GM19468 (cell line): ENCODE results near the gene B4GALT5.

Source experiments
- ATAC-seq: cut with Tn5 transposase; IDR thresholded peaks from one replicate; pipeline ENCODE4 v1.9.1; 2021; ENCODE audit warnings: mild to moderate bottlenecking, moderate library complexity, moderate number of reproducible peaks; ENCODE audit not compliant: unreplicated experiment; ENCODE audit errors: extremely low read depth

The B4GALT5 gene

DNA sequence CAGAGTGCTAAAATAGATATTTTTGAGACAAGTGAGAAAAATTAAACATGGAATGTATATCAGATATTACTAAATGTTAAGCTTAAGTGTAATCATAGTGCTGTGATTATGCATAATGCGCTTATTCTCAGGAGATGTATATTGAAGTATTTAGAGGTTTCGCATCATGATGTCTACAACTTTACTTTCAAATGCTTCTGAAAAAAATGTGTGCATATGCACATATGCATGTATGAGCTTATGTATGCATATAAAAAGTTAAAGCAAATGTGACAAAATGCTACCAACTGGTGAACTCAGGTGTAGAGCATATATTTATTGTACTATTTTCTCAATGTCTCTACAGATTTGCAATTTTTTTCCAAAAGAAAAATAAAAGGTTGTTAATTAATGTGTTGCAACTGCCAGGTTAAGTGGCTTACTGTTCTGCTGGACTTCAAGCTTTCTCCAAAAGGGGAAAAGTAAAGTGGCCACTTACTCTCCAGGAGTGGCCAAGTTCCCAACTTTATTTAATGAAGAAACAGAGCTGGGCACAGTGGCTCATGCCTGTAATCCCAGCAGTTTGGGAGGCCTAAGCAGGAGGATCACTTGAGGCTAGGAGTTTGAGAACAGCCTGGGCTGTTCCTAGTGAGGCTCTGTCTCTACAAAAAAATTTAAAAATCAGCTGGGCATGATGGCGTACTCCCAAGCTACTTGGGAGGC, 48.9 kb downstream of the B4GALT5 start:
- ATAC-seq = no peak

DNA sequence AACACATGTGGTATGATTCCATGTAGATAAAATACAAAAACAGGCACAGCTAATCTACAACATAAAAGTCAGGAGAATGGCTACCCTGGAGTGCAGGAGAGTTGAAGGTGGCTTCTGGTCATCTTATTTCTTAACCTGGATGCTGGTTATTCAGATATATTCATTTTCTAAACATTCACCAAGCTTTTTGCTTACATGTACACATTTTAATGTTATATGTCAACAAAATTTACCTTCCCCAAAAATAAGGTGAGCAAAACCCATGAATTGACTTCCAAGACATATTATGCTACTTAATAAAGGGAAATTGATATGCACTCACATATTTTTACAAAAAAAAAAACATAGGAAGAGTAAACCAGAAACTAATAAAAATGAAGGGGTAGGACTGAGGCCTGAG, 50.6 kb downstream of the B4GALT5 start:
- ATAC-seq = no peak

DNA sequence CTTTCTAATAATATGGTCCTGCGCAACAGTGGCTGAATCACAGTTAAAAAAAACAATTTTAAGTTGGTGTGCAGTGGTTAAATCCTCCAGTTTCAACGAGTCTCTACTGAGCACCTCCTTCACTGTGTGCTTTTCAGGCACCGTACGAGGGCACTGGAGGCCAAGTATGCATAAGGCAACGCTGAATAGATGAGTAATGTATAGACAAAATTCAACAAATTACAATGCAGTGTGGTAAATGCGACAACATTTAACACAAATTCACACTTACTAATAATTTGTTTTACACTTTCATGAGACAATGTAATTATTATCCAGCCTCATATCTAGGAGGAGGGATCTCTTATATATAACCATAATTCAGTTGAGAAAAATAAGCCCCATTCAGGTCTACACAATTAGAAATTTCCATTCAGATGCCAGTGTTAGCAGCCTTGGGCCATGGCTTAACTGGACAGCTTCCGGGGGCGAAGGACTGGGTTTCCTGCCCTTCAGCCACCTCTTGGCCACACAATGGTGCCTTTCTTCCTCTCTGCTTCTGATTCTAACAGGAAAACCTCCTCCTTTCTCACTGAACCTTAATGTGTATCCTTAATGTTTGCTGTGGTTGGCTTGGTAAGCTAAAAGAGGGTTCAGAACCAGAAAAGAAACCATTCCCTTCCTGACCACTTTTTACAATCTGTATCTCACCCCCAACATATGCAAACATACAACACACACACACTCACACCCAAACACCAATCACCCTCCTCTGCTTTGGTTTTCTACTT, 51.9 kb downstream of the B4GALT5 start:
- no peak for ATAC-seq

DNA sequence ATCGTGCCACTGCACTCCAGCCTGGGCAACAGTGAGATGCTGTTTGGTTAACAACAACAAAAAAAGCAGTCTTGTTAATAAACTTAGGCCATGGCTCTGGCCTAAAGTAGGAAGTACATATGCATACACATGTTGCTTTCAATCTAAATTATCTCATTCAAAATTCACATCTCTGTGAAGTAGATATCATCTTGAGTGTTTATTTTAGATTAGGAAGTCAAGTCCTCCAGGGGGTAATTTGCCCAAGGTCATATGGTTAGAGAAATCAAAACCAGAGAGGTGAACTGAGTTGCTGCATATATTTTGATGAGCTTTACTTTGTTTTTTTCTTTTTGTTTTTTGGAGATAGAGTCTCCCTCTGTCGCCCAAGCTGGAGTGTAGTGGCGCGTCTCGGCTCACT, 52.8 kb downstream of the B4GALT5 start:
- no peak for ATAC-seq

DNA sequence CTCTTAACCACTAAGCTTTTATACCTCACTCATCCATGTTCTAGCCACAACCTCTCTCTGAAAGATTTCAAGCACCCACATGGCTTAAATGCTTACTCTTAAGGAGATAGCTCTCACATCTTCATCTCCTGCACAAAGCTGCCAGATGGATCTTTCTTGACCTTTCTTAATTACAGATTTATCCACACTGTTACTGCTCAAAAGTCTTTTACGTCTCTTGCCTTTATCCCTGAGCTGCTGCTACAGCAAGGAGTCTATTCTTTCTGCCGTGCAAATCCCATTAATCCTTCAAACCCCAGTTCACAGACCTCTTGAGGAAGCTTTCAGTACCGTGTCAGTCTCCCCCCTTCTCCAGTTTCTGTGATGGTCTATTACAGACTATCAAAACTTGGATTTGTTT, 54.6 kb downstream of the B4GALT5 start:
- no peak for ATAC-seq

DNA sequence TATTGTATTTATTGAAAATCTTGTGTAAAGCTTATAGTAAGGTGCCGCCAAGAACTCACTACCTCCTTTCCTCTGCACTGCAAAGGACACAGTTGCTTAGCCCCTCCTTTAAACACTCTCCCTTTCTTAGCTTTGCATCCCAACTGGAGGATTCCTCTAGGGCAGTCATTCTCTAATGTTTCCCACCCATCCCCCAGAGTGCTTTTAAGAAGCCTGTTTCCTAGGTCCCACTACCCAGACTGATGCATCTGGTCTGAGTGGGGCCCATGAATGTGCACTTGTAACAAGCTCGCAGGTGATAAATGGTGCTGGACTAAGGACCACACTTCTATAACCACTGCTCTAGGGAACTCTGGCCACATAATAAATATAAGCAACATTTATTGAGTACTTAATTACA, 55.2 kb downstream of the B4GALT5 start:
- ATAC-seq = no peak

DNA sequence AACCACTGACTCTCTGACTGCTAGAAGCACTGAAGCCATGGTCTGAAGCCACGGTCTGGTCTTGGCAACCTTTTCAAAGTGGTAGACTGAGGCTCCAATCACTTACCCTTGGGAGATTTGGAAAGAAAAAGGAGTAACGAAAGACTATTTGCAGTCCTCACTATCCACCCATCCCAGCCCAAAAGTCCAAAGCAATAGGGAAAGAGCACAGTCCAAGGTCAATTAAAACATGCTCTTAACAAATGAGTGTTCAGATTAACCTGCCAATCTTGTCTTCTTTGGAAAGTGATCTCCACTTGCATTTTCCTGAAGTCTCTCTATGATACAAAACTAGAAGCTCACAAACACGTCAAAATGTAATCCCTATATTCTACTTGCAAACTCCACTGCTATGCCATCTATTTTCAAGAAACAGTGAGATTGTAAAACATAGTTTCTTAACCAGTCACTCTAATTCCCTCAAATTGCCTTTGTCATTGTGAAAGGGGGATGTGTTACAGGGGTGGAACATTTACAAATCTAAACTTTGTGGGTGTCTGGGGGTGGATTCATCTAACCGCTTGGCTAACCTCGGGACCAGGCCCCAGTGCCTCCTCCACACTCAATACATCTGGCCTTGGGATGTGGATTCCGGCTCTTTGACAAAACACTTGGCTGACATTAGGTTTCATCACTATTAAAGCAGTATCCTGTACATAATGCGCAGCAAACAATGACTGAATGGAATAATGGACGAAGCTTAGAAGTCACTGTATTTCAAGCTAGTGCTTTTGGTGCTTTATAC, 56.4 kb downstream of the B4GALT5 start:
- ATAC-seq = no peak

DNA sequence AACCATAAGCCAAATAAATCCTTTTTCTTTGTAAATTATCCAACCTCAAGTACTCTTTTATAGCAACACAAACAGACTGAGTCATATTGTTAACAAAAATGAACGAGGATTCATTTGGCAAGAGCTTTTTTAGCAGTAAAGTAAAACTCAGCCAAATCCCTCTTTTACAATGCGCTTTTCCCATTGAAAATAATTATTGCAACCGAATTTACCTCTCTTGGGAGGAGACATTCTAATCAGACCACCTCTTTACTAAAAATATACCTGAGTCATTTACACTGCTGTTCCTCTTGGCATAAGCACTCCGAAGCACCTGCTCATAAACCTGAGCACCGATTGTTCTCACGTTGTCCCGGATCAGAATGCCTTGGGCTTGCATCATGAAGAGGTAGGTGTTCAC, 57.4 kb downstream of the B4GALT5 start:
- no peak for ATAC-seq

DNA sequence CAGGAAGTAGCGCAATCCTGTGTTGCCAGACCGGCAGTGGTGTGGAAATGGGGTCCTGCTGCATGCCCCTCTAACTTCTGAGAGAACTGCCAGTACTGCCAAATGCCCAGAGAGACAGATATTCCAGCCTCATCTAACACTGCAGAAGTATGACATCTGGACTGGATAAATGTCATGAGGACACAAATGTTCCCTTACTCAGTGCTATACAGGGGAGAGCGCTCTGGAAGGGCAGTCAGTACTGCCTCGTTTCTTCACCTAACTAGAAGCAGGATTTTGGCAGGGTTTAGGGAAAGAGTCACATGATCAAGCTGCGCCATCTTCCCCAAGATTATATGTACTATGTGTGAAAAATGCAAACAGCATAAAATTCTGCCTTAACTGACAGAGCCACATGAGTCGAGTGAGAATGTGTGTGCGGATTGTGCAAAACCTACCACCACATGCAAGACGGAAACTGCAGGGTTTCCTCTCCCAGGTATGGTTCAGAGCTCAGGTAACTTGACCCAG, 59.7 kb downstream of the B4GALT5 start:
- no peak for ATAC-seq

DNA sequence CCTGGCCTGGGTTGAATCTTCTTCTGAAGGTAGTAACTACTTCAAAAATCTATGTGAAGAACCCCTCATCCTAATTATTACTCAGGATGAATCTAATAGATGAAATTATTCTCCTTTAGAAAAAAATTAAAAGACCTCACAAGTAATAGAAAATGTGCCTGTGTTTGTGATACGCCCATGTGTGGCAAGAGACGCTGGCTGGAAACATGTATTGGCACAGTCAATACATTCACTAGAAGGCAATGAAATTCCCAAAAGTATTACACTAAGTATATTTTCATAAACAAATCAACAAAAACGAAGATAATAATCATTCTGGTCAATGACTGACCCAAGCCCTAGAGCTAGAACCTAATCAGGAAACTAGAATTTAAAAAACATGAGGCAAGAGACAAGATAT, 64.0 kb downstream of the B4GALT5 start:
- ATAC-seq = no peak

DNA sequence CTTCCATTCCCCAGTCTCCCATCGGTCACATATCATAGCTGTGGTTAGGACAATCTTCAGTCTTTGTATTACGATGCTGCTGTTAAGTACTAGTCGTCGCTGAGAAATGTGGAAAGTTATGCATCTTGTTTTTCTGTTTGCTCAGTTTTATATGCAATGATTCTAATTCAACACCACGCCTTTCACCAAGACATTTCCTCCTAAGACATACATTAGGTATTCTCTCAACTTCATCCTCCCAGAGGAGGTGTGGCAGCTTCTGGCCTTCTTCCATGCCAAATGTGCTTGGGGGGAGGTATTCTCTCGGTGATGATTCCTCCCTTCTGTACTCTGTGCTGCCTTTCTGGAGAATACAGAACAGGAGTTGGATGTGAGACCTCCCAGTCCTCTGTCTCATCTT, 66.1 kb downstream of the B4GALT5 start:
- ATAC-seq = no peak

DNA sequence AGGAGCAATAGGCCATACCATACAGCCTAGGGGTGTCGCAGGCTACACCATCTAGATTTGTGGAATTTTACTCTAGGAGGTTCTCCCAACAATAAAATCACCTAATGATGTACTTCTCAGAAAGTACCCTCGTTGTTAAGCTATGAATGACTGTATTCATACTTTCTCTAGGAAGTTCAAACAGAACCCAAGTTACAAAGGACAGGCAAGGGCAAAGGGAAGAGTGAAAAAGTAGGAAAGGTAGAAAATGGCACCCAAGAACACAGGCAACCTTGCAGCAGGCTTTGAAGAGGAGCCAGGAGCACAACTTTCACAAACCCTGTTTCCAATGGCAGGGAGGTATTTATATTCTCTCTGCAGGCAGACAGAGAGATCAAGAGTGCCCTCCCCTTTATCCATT, 67.2 kb downstream of the B4GALT5 start:
- ATAC-seq = no peak

DNA sequence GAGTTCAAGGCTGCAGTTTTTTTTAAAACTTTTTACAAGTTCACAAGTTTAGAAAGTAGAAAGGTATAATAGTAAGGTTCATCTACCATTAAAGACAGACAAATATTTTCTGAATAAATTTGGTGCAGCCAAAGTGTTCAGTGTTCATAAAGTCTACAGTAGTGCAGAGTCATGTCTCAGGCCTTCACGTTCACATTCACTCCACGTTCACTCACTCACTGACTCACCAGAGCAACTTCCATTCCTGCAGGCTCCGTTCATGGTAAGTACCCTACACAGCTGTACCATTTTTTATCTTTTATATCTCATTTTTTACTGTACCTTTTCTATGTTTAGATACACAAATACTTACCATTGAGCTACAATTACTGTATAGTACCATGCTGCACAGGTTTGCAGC, 67.6 kb downstream of the B4GALT5 start:
- ATAC-seq = no peak

DNA sequence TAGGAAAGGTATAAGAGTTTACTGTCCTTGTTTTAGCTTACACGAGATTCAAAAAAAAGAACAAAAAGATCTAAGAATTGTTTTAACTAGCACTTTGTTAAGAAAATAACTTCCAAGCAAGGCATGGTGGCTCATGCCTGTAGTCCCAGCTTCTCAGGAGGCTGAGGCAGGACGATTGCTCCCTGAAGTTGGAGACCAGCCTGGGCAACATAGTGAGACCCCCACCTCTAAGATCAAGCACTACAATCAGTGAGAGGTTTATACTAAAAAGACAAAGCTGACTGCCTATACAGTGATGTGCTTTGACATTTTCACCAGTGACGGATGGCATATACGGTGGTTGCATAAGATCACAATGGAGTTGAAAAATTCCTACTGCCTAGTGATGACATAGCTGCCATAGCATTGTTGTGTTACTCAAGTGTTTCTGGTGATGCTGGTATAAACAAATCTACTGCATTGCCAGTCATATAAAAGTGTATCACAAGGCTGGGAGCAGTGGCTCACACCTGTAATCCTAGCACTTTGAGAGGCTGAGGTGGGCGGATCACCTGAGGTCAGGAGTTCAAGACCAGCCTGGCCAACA, 68.6 kb downstream of the B4GALT5 start:
- no peak for ATAC-seq

DNA sequence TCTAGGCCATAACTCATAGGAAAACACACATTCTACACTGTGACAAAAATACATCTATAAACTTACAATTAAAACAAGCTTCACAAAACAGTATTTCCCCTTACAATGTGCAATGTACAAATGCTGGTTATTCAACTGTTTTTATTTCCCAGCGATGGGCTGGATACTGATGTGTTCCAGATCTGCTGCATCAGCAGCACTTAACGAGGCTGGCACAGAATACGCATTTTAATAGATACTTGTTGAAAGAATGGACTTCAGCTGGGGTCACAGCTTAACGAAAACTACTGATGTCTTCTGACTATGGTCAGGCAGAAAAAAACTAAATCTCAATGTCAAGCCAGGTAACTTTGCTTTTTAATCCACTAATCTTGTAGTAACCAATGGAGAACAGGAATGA, 70.9 kb downstream of the B4GALT5 start:
- ATAC-seq = no peak

DNA sequence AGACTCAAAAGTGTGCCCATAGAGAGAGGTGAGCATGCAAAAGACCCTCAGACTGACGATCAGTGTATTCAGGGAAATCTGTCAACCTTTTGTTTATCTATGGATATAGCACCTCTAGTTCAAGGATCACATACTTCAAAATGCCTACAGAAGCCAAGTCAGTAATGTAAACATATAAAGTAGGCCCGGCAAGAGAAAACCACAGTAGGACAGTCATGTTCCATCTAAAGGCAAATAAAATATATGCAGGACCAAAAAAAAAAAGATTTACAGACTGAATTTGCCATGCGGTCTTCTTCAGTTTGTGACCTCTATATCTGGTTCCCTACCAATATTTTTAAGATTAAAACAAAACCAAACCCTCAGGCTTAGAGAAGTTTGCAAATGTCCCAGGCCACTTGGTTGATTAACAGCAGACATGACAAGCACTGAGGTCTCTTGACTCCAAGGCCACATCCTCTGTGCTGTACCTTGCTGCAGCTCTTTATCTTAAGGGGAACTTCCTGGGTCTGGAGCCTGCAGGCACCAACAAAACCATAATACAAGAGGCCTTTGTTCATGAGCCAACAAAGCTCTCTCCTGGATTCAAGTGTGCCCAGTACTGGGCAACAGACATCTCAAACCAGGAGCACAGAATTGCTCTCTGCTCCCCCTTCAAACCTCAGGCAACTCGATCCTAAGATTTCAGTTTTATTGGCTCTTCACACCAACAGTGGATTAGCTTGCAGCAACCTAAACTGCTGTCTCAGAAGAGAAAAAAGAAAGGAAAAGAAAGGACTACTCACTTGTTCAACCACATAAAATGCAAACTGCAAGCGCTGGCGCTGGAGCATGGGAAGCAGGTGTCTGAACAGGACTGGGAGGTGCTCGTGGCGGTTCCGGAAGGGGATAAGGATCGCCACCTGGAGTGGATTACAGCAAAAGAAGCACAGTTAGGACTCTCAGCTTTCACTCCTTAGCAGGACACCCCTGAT, 71.7 kb downstream of the B4GALT5 start:
- no peak for ATAC-seq

DNA sequence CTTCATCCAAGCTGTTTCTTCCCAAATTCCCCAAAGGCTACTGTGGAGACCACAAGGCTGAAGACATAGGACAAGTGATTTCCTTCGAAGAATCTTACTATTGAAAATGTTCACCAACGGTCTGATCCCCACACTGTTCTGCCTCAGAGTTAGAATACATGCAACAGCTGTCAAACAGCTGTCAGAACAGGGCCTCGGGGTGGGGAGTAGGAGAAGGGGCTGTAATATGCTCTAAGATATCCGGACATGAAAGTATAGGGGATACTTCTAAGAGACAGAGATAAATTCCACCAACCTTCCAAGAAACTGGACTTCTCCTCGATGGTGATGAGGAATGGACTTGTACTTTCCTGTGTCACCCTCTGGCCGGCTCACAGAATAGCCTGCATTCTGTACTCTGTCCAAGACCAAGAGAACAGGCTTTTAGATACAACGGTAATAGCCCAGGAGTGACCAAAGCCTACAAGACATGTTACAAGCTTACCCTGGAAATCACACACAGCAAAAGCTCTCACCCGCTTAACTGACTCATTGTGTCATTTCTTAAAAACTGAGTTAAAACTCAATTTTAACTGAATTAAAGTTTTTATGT, 76.5 kb downstream of the B4GALT5 start:
- ATAC-seq = no peak

DNA sequence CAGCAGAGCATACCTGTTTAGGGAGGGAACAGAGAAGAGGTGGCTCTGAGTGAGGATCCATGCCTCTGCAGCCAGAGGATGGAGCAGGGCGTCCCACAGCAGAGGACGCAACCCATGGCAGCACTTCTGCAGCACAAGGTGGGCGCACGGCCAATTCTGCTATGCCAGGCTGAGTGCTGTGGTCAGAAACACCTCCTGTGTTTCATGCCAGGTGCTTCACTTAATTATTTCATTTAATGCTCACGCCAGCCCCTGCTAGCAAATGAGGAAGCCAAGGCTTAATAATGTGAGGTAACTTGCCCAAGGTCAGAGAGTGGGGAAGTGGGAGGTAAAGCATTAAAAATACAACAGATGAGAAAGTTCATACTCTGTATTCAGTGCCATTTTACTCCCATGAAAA, 77.2 kb downstream of the B4GALT5 start:
- ATAC-seq = no peak

DNA sequence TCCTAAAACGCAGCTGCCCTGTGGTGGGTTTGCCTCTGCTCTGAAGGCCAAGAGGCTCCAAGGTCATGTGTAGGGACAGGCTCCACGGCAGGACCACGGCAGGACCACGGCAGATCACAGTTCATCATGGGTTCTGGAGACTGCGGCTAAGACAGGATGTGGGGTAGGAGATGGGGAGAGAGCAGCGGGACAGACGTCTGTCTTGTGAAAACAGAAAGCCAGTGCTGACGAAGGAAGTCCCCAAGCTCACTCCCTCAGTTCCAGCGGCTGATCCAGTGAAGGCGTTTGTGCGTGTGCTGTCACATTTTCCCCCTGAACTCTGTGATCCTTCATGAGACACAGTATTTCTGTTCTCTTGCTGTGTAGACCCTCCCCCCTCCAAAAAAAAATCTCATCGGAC, 77.8 kb downstream of the B4GALT5 start:
- ATAC-seq = no peak
